GM19240 (cell line): ENCODE data around the gene TMEM259.
A peak's percentile ranks its signal among the peaks of the same experiment; 100 is the strongest.

Source experiments
- DNase-seq: peaks from one replicate; pipeline ENCODE4 v3.0.0; 2011; ENCODE audit warnings: low spot score; ENCODE audit not compliant: insufficient read length

Gene TMEM259

DNA sequence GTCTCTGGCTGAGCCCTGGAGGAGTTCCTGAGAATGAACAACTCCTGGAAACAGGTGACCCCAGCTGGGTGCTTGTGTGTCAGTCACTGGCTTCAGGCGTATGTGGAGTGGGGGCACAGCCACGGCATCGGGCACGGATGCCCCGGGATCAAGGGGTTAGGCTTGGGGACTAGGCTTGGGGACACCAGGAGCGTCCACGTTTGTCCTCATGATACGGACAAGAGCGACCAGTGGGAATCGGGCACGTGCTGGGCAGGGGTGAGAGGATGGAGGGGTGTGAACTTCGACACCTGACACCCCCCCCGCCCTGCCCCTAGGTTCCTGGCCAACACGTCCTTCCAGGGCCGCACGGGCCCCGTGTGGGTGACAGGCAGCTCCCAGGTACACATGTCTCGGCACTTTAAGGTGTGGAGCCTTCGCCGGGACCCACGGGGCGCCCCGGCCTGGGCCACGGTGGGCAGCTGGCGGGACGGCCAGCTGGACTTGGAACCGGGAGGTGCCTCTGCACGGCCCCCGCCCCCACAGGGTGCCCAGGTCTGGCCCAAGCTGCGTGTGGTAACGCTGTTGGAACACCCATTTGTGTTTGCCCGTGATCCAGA, 16.6 kb downstream of the TMEM259 start:
- DNase-seq: no peak

DNA sequence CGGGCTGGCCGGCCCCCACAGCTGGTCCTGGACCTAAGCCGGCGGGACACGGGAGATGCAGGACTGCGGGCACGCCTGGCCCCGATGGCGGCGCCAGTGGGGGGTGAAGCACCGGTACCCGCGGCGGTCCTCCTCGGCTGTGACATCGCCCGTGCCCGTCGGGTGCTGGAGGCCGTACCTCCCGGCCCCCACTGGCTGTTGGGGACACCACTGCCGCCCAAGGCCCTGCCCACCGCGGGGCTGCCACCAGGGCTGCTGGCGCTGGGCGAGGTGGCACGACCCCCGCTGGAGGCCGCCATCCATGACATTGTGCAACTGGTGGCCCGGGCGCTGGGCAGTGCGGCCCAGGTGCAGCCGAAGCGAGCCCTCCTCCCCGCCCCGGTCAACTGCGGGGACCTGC, 17.6 kb downstream of the TMEM259 start:
- DNase-seq: no peak

GRCh38 chr19:1002600-1002999, 18.3 kb downstream of the TMEM259 start:
- no peak for DNase-seq

DNA sequence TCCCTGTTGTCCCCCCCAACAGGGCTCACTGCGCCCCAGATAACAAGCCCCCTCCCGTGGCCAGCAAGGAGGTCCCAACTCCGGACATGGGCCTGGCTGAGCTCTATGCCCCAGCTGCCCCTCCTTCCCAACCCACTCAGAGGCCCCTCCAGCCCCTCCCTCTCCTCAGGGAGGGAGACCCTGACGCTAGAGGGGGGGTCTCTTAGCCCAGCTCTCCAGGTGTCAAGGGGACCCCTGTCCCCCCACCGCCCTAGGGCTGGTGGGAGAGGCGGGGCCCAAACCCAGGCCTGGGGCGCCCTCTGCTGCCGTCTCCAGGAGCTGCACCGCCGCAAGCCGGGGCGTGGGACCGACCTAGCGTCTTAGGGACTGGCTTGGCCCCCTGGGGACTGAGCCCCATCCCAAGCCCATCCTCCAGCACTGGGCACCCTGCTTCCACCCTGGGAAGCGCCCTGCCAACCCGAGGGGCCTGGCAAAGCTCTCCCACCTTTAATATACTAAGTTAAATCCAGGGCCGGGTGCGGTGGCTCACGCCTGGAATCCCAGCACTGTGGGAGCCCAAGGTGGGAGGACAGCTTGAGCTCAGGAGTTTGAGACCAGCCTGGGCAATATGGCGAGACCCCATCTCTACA, 19.3 kb downstream of the TMEM259 start:
- DNase-seq: peak; percentile 94

DNA sequence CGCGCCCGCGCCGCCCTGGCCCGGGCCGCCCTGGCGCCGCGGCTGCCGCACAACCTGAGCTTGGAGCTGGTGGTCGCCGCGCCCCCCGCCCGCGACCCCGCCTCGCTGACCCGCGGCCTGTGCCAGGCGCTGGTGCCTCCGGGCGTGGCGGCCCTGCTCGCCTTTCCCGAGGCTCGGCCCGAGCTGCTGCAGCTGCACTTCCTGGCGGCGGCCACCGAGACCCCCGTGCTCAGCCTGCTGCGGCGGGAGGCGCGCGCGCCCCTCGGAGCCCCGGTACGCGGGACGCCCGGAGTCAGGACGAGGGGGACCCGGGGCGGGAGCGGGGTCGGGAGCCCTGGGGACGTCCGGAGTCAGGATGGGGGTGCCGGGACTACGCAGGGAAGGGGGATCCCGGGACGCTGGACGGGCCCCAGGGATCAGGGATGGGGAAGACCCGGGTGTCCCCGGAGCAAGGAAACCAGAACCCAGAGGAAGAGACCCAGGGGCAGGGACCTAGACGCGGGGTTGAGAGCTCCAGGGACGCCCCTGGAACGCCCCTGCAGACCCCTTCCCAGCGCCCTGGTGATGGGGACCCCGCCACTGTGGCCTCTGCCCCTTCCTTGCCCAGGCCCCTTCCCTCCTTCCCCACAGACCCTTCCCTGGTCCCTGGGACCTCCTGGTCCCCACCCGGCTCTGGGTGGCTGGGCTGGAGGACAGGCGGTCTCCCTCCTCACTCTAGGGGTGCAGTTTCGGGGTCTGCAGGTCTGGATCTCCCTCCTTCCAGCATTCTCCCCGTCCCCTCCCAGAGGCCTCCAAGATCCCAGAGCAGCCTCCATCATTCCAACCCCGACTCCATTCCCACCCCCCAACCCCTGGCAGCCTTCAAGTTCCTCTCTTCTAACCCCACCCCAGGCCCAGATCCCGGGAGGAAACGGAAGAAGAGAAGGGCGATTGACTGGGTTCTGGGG, 20.1 kb downstream of the TMEM259 start:
- no peak for DNase-seq

DNA sequence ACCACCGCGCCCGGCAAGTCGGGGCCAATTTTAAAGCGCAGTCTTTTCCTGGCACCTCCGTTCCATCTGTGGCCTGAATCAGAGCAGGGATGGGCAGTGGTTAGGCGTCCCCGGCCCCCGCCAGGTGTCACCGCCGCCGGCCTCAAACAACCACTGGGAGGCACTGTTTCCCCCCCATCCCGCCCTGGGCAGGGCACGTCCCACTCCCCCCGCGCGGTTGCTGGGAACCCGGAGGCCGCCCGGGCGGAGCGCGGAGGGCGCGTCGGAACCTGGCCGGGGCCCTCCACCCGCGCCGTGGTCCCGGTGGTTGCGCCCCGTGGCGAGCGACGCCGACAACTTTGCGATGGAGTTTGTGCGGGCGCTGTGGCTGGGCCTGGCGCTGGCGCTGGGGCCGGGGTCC, 20.8 kb downstream of the TMEM259 start, which contains the start of gene GRIN3B:
GRIN3B (plus strand) TSS at position 325 of the 400 bp plus-strand sequence; CDS start at position 344, 19 bp downstream.
- peak; percentile 83 for DNase-seq

DNA sequence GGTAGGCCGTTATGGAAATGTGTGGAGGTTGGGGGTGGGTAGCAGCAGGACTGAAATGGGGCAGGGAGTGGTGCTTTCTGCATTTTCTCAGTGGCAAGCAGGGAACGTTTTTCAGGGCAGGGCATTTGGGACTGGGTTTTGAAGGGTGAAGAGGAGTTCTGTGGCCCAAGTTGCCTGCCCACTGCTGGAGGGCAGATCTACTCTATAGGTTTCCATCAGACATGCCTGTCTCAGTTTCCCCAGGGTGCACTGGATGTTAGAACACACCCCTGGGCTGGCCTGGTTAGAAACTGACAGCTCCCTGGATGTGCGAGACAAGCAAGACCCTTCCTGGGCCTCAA, 21.6 kb downstream of the TMEM259 start:
- no peak for DNase-seq

- DNase-seq: no peak
Observed at GRCh38 chr19:998064-998463, 22.9 kb downstream of the TMEM259 start.

DNA sequence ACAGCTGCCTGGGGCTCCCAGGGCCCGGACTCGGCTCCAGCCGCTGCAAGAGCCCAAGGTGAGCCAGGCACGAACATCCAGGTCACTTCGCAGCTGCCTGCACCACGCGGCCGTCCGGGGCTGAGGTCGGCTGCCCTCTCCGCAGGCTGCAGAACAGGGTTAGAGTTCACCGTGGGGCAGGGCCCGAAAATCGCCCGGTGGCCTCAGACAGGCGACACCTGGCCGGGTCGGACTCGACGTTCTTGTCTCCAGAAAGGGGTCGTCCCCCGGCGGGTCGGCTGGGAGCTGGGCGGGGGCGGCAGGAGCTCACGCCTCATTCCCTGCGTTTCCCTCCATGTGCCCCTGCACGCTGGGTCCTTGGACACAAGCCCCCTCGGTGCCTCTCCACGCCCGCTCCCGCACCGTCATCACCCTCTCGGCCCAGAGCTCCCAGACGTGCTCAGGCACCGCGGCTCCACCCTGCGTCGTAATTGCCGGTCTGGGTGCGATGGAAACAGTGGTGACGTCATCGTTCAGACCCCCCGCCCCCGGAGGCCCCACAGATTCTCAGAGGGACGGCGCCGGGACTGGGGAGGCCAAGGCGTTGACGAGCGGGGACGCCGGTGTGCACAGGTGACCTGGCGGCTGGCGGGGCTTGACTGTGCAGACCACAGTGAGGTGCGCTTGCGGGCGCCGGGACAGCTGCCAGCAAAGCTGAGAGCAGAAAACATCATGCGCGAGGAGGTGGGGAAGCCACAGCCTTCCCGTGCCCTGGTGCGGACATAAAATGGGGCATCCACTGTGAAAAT, 24.7 kb downstream of the TMEM259 start:
- no peak for DNase-seq

GRCh38 chr19:995051-995827, 25.7 kb downstream of the TMEM259 start:
- no peak for DNase-seq

GRCh38 chr19:994516-994915, 26.4 kb downstream of the TMEM259 start:
- DNase-seq: no peak

DNA sequence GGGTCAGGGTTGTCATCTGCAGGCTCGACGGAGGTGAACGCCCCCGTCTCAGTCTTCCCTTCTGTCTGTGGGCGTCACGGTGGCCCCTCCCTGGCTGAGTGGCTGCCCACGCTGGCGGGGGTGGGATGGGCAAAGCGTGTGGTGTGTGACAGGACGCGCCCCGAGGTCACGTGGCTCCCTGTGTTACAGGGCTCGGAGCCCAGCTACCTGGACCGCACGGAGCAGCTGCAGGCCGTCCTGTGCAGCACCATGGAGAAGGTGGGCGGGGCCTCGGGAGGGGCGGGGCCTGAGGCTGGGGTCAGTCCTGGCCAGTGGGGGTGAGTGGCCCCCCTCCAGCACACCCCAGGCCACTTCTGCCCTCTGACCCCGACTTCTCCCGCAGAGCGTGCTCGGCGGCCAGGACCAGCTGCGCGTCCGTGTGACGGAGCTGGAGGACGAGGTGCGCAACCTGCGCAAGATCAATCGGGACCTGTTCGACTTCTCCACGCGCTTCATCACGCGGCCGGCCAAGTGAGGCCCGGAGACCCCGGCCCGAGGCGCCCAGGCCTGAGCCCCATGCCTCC, 27.0 kb downstream of the TMEM259 start:
- no peak for DNase-seq

- no peak for DNase-seq
Observed at GRCh38 chr19:993361-993830, 27.5 kb downstream of the TMEM259 start.

DNA sequence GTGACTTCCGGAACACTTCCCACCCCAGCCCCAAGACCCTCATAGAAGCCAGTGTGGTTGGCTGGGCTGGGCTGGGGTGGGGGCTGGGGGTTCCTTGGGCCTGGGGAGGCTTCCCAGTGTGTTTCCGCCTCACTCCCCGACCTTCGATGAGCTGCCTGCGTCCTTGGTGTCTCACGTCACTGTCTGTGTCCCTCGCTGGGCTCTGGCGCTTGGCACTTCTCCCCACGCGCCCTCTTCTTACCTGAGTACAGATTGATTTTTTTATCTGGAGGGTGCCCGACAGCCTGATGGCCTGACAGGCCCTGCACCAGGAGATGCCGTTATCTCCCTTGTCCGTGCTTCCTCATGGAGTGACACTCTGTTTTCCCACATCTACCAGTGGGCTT, 28.3 kb downstream of the TMEM259 start:
- DNase-seq: no peak

- no peak for DNase-seq
Observed at GRCh38 chr19:991932-992669, 28.8 kb downstream of the TMEM259 start.

GRCh38 chr19:991174-991931, 29.6 kb downstream of the TMEM259 start:
- DNase-seq: no peak

DNA sequence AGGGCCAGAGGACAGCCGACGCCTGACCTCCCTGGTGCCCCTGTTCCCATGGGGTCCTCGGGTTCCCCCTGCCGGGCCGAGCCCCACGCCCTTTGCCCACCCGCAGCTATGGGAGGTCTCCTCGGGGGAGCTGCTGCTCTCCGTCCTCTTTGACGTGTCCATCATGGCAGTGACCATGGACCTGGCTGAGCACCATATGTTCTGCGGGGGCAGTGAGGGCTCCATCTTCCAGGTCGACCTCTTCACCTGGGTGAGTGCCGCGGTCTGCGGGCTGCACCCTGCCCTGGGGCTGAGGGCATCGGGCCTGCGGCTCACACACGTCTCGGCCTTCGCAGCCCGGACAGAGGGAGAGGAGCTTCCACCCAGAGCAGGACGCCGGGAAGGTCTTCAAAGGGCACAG, 30.2 kb downstream of the TMEM259 start:
- no peak for DNase-seq

DNA sequence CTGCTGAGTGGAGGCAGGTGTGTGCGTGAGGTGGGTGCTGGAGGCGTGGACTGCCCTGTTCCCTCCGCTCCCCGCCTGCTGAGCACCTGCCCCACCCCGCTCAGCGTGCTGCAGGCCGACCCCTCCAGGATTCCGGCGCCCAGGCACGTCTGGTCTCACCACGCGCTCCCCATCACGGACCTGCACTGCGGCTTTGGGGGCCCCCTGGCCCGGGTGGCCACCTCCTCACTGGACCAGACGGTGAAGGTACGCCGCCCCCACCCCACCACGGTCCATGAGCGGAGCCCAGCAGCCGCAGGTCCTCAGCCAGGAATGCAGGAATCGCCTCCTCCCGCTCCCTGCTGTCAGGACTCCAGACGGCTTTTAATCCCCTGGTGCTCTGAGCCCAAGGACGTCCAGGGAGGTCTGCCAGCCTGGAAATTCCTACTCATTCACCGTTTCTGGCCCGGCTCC, 30.8 kb downstream of the TMEM259 start:
- no peak for DNase-seq
